Measurements from ENCODE around the gene CLDND2.

GRCh38 chr19:51331193-51331592 lies 37.6 kb downstream of the CLDND2 start:
- TF ChIP-seq POLR2A (IDR thresholded peaks at IDR 0.05) (no peak), POLR2AphosphoS5 (IDR thresholded peaks at IDR 0.05) (no peak), CTCF (IDR thresholded peaks at IDR 0.05) (no peak), EP300 (IDR thresholded peaks at IDR 0.05) (no peak)

Measured in upper lobe of left lung (tissue), 4 donors.